Neural crest cell (in vitro differentiated cells): ENCODE results near the gene FRMD4A. TPM values are rescaled to one million over a fixed set of nuclear protein-coding genes. Genes with fewer than 3 reads are reported as not detected.

Source experiments
- DNase-seq: peaks from one replicate; pipeline ENCODE4 v3.0.0; 2021; ENCODE audit warnings: low read depth, mixed read lengths, low spot score
- H3K27ac Mint-ChIP-seq: one replicate; pipeline ENCODE4 v1.8.0; 2021; ENCODE audit warnings: mild to moderate bottlenecking, mixed read lengths; ENCODE audit not compliant: unreplicated experiment
- H3K27me3 Mint-ChIP-seq: 2 replicates; pipeline ENCODE4 v1.8.0; 2021; ENCODE audit warnings: low read depth, mild to moderate bottlenecking, mixed read lengths
- H3K36me3 Mint-ChIP-seq: 2 replicates; pipeline ENCODE4 v1.8.0; 2021; ENCODE audit warnings: low read depth, mild to moderate bottlenecking, mixed read lengths
- H3K4me1 Mint-ChIP-seq: 2 replicates; pipeline ENCODE4 v1.8.0; 2021; ENCODE audit warnings: mixed read lengths
- H3K4me3 Mint-ChIP-seq: one replicate; pipeline ENCODE4 v1.8.0; 2021; ENCODE audit warnings: mild to moderate bottlenecking, mixed read lengths
- H3K9me3 Mint-ChIP-seq: 2 replicates; pipeline ENCODE4 v1.8.0; 2021; ENCODE audit warnings: mixed read lengths
- total RNA-seq: library from RNA; stranded (reverse); gene quantifications from 2 replicates; pipeline ENCODE4 v1.2.1, GENCODE V29; 2021
- TF ChIP-seq, protein P1 (sequence below): fragments of 200-600 bp; sonication (generic); conservative IDR thresholded peaks from 2 replicates; pipeline ENCODE4 v1.5.0; 2021; ENCODE audit warnings: antibody characterized with exemption, mild to moderate bottlenecking

The FRMD4A gene
- total RNA-seq, 1 donor from 2014 or later, result 65.3 TPM

DNA sequence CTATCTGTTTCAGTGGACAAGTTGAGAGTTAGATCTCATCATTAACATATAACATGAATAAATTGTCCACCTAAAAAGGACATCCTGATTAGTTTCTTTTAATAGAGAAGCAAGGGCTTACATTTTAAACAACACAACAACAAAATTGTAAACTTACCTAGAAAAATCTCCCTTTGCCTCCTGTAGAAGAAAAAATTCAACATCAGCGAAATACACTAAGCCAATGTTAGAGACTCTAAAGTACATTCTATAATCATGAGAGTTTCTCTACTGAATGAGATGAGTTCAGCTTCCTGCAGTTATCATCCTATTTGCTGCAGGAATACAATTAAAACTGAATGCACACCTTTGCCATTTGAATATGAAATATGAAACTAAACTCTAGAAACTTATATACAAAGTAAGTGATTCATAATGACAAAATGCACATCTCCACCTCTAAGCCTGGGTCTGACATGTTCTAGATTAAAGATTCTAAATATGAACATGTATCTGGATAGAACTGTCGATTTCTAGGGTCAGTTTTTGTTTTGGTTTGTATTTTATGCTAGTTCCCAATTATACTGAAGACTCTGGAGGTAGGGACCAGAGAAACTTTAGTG, 569.1 kb downstream of the FRMD4A start:
- no peak overlapping the region for H3K27ac Mint-ChIP-seq
- H3K9me3 Mint-ChIP-seq, result no peaks in the 10 kb centered on the region
- TF ChIP-seq, protein P1, sequence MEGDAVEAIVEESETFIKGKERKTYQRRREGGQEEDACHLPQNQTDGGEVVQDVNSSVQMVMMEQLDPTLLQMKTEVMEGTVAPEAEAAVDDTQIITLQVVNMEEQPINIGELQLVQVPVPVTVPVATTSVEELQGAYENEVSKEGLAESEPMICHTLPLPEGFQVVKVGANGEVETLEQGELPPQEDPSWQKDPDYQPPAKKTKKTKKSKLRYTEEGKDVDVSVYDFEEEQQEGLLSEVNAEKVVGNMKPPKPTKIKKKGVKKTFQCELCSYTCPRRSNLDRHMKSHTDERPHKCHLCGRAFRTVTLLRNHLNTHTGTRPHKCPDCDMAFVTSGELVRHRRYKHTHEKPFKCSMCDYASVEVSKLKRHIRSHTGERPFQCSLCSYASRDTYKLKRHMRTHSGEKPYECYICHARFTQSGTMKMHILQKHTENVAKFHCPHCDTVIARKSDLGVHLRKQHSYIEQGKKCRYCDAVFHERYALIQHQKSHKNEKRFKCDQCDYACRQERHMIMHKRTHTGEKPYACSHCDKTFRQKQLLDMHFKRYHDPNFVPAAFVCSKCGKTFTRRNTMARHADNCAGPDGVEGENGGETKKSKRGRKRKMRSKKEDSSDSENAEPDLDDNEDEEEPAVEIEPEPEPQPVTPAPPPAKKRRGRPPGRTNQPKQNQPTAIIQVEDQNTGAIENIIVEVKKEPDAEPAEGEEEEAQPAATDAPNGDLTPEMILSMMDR, result no peak
- peaks cover 28% of the 10 kb centered on the region for H3K4me1 Mint-ChIP-seq
- H3K4me3 Mint-ChIP-seq, result no peak overlapping the region
- H3K27me3 Mint-ChIP-seq, result no peaks in the 10 kb centered on the region
- H3K36me3 Mint-ChIP-seq, result peaks cover 17% of the 10 kb centered on the region
- no peak for DNase-seq

DNA sequence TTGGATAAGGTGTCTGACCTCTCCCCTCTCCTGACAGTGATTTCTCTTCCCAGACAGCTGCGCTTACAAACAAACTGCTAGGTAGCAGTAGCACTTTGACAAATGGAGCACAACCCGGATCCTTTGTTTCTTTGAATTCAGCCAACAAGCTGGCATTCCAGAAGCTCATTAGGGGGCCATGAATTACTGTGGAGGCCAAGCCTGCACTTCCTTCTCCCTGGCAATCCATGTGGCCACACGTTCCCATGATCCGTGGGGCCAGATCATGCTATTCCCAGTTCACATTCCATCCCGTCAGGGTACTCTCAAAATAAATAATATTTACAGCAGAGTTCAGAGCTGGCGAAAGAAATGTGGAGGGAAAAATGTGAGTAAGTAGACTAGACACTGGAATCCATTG, 571.6 kb downstream of the FRMD4A start:
- peaks cover 28% of the 10 kb centered on the region for H3K4me1 Mint-ChIP-seq
- H3K9me3 Mint-ChIP-seq, result no peaks in the 10 kb centered on the region
- peaks cover 14% of the 10 kb centered on the region for H3K36me3 Mint-ChIP-seq
- H3K4me3 Mint-ChIP-seq, result no peak overlapping the region
- H3K27ac Mint-ChIP-seq, result peak overlapping the region; percentile 0
- H3K27me3 Mint-ChIP-seq, result no peaks in the 10 kb centered on the region
- TF ChIP-seq, protein P1, result no peak
- no peak for DNase-seq

DNA sequence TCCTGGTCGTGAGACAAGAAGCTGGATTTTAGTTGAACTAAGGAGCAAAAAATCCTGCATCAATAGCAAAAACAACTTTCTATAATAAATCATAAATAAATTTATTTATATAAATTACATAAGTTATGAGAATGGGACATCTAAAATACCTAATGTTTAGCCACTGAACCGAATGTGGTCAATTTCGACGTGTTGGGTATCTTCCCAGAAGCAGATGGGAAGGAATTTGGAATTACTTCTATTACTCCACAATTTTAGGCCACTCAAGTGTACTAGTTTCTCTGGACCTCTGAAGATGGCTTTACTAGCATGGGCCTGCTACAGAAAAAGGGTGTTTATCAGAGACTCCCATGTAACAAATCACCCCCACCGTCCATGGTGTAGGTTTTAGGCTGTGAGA, 572.0 kb downstream of the FRMD4A start:
- no peaks in the 10 kb centered on the region for H3K9me3 Mint-ChIP-seq
- peaks cover 28% of the 10 kb centered on the region for H3K4me1 Mint-ChIP-seq
- peak overlapping the region; percentile 0 for H3K27ac Mint-ChIP-seq

GRCh38 chr10:13758312-13758711, 572.4 kb downstream of the FRMD4A start:
- no peaks in the 10 kb centered on the region for H3K27me3 Mint-ChIP-seq
- H3K9me3 Mint-ChIP-seq, result no peaks in the 10 kb centered on the region
- DNase-seq, result peak; percentile 18
- peaks cover 28% of the 10 kb centered on the region for H3K4me1 Mint-ChIP-seq
- H3K36me3 Mint-ChIP-seq, result peaks cover 14% of the 10 kb centered on the region
- H3K27ac Mint-ChIP-seq, result peak overlapping the region; percentile 78
- TF ChIP-seq, protein P1, result no peak
- H3K4me3 Mint-ChIP-seq, result peak overlapping the region; percentile 12

More for the DNA sequence above, 572.0 kb downstream of the FRMD4A start:
- H3K27me3 Mint-ChIP-seq, result no peaks in the 10 kb centered on the region
- H3K4me3 Mint-ChIP-seq, result no peak overlapping the region
- TF ChIP-seq, protein P1, result no peak
- no peak for DNase-seq
- peaks cover 14% of the 10 kb centered on the region for H3K36me3 Mint-ChIP-seq

DNA sequence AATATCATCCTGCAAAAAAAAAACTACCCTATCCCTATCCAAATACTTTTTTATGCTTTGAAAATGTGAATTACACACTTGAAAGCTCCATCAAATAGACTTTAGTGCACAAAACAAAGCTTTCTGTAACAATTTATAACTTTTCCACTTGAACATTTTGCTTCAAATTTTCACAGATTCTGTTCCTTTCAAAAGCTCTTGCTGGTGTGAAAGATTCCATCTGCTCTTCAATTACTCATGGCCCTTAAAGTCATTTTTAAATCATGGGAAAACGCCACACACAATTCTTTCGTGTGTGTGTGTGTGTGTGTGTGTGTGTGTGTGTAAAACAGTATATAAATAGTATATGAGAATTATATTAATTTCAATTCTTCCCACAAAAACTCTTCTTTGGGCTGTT, 576.4 kb downstream of the FRMD4A start:
- Mint-ChIP-seq H3K4me1 (peaks cover 19% of the 10 kb centered on the region), H3K36me3 (peaks cover 5% of the 10 kb centered on the region), H3K9me3 (no peaks in the 10 kb centered on the region), H3K27ac (no peak overlapping the region), H3K27me3 (no peaks in the 10 kb centered on the region), H3K4me3 (no peak overlapping the region)
- DNase-seq, result no peak
- TF ChIP-seq, protein P1, result no peak
